HG03045 (cell line): ENCODE data around the gene DPH5.
"Not testable (repeated sequence)": the region's sequence is repeated elsewhere in the genome, so short reads cannot be mapped to it uniquely, and the experiment has no call there.

Source experiments
- ATAC-seq: cut with Tn5 transposase; IDR thresholded peaks from one replicate; pipeline ENCODE4 v1.9.1; 2021; ENCODE audit warnings: mild to moderate bottlenecking, moderate library complexity; ENCODE audit not compliant: unreplicated experiment

The DPH5 gene

DNA sequence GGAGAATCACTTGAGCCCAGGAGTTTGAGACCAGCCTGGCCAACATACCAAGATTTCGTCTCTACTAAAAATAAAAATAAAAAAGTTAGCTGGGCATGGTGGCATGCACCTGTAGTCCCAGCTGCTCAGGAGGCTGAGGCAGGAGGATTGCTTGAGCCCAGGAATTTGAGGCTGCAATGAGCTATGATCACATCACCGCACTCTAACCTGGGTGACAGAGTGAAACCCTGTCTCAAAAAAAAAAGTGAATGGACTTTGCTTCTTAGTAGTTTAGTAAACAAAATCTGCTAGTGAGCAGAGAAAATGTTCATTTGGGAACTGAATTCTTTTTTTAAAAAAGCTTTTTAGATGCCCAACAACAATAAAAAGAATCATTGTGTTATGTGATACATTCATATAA is 6.5 kb upstream of the DPH5 start:
- ATAC-seq, result not testable (repeated sequence)

DNA sequence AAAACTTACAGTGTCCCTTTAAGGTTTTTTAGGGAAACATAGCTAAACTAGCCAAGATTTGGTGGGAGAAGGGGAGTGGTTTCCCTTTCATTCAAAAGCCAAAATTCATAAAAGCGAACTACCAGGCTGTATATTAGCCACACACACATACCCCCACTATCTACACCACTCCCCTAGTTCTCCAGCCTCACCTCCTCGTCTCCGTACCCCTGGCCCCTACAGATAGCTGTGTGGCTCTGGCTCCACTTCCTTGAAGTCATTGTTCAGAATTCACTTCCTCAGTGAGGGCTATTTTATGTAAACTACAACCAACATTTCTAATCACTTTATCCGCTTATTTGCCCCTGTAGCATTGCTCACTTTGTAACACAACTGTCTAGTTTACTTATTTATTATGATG is 5.3 kb upstream of the DPH5 start:
- ATAC-seq, result no peak

DNA sequence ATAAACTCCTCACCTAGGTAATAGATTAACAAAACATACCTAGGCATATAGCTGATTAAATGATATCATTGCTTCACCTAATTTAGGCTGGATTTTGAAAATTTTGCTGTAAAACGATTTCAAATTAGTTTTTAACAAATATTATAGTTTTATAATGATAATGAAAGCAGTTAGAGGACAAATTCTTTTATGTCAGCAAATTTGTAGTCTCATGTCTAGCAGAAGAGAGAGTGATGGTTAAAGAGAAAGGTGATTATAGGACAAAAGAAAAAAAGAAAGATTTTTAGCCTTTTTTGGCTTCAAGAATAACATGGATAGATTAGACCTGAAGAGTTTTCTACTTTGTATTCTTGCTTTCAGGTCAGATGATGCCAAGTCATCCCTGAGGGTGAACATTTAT is 3.6 kb upstream of the DPH5 start:
- ATAC-seq, result no peak

GRCh38 chr1:101028466-101028865 is 2.9 kb upstream of the DPH5 start:
- ATAC-seq, result no peak

DNA sequence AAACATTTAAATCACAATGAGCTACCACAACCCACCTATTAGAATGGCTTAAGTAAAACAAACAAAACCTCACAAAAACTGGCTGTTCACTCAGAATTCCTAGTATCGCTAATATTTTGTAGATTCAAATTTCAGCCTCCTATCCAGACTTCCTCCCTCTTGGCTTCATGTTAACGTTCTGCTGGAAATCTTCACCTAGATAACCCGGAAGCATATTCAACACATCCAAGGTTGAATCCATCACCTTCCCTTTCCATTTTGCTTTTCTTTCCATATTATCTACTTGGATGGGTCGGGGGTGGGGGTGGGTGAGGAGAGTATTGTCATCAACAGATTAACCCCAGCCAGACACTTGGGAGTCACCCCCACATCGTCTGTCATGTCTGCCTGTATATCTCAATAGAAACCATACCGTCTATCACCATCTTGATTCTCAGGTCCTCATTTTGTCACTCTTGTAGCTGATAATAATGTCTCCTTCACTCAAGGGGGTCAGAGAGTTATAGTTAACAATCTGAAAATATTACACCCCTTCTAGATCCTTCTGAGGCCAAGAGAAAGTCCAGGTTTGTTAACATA is 1.7 kb upstream of the DPH5 start:
- ATAC-seq, result no peak

DNA sequence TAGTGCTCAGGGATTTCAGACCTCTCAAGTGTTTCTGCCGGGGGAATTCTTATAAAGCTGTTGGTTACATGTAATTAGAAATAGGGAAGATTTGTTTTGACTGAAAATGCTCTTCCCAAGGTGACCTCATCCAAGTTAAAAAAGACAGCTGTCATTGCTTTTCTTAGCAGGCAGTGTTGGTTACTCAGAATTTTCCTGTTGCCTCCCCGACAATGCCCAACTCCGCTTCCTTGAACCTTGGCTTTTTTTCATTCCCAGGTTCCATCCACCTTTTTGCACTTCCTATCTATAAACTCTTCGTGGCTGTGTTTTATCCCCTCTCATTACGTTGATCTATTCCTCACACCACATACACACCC is 825 bp upstream of the DPH5 start:
- ATAC-seq, result no peak

- peak; percentile 32 for ATAC-seq
Measured at GRCh38 chr1:101025283-101025656, 314 bp downstream of the DPH5 start.

- ATAC-seq, result no peak
Measured at GRCh38 chr1:101022294-101022693, 3.3 kb downstream of the DPH5 start.

DNA sequence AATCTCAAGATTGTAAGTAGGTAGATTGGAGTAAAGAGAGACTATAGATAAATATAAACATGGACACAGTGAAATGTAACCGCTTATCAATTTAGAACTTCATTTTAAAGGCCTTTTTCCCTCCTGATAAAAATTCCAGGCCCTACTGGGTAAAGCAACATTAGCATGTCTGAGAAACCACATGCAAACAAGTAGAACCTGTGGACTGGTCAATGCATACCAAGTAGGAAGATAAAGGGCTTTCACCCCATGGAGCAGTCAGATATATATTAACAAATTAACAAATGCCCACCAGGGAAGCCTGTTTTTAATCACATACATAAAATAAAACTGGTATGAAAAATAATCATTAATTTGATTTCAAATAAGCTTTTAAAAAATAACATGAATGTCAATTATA is 8.1 kb downstream of the DPH5 start:
- ATAC-seq, result no peak

- no peak for ATAC-seq
Measured at GRCh38 chr1:101013776-101014175, 11.8 kb downstream of the DPH5 start.

DNA sequence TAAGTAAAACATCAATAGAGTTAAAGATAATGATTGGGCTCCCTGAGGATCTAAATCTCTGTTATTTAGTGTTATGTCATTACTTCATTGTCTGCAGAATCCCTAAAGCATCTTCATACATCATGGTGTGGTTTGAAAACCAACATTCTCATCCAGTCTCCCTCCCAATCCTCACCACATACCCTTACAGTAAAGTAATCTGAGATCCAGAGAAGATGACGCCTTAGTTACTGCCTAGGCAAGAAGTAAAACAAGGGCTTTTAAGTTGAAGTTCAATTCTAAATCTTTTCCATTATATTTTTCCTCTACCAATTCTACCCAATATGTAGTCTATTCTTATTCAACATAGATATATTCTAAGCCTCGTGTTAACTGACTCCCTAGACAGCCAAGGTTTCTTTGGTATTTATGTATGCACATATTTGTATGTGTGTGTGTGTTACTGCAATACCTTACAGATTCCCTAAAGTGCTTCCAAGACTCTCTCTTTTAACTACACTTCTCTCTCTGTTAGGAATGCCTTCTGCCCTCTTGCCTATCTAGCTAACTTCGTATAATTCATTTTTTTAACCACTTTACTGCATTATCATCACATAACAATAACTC is 17.3 kb downstream of the DPH5 start:
- ATAC-seq, result no peak

DNA sequence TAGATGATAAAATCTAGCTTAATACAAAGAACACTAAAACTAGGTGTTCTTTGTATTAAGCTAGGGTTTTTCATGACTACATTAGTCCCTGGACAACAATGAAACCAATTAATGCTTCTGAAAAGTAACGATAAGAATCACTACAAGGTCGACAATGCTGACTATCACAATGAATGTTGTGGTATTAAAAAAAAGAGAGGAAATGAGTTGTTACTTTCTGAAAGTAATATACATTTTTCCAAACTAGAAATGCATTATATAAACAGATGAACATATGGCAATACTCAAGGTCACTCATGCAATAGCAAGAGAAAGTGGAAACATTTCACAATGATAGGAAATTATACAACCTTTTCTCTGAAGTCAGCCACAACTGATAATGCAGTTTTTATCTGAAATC is 19.0 kb downstream of the DPH5 start:
- no peak for ATAC-seq

DNA sequence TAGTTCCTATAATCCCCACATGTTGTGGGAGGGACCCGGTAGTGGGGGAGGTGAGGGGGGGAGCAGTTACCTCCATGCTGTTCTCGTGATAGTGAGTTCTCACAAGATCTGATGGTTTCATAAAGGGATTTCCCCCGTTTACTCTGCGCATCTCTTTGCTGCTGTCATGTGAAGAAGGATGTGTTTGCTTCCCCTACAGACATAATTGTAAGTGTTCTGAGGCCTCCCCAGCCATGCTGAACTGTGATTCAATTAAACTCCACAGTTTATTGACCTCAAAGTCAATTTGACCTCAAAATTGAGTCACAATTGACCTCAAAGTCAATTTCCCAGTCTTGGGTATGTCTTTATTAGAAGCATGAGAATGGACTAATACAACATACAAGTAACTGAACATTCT is 19.7 kb downstream of the DPH5 start:
- no peak for ATAC-seq

DNA sequence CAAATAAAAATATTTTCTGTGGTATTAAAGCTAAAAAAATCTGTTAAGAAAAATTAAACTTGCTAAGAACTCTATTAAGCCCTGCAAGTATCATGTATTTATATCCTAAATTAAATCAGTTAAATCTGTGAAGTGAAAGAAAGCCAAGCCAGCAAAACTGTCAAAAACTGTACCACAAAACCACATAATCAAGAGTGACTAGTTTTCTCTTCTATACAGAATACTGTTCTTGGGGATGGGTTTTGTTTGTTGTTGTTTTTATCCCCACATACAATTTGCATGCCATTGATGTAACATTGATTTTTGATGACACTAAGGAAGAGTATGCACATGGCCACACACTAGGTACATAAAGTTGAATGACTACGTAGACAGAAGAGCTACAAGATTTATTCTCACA is 20.4 kb downstream of the DPH5 start:
- ATAC-seq, result no peak

DNA sequence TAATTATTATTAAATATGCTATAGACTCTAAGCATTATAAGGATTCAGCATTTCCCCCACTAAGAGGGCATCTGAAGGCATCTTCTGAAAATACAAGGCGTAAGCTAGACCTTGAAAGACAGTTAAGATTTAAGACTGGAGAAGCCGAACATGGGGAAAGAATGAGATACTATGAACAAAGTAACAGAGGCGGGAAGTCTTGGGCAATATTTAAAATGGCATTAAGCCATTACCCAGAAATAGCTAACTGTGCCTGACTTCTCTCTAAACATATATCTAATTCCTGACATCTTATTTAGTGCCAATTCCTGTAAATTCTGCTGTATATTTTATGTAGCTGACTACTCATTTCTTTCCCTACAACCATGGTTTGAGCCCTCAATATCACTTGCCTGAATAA is 20.9 kb downstream of the DPH5 start:
- no peak for ATAC-seq

GRCh38 chr1:101004061-101004460 is 21.5 kb downstream of the DPH5 start:
- no peak for ATAC-seq

- ATAC-seq, result no peak
Measured at GRCh38 chr1:101003012-101003650, 22.5 kb downstream of the DPH5 start.

DNA sequence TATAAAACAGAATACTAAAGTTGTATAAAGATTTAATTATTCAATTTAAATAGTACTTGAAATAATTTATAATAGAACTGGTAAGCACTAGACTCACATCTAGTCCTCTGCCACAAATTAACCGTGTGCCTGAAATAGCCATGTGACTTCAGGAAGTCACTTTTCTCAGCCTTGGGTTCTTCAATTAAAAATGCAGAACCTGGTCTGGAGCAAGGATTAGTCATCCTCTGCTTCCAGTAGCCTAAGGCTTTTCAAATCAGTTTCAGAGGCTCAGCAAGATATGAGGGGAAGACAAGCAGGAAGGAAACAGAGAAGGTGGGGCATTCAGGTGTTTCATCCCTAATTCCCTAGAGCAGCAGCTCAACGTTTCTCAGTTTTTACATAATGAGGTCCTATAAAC is 23.0 kb downstream of the DPH5 start:
- ATAC-seq, result no peak

- no peak for ATAC-seq
Measured at GRCh38 chr1:101000131-101000873, 25.3 kb downstream of the DPH5 start.

- ATAC-seq, result no peak
Measured at GRCh38 chr1:100998426-100998825, 27.2 kb downstream of the DPH5 start.

GRCh38 chr1:100995198-100995988 is 30.2 kb downstream of the DPH5 start:
- ATAC-seq, result no peak
